ENCODE results near the gene IRX5. TPM values are rescaled to one million over a fixed set of nuclear protein-coding genes. Genes with fewer than 3 reads are reported as not detected.

Gene IRX5
- total and polyA plus RNA-seq, 4 experiments from 2014 or later, result 0.10 TPM; not detected in 3

DNA sequence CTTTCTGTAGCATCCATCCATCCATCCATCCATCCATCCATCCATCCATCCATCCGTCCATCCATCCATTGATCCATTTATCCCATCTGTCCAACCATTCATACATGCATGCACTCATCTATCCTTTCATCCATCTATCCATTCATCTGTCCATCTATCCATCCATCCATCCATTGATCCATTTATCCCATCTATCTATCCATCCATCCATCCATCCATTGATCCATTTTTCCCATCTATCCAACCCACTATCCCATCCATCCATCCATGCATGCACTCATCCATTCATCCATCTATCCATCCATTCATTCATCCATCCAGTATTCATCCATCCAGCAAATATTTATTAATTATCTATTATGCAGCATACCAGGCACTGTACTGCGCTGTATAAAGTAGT, 34.8 kb downstream of the IRX5 start:
- Mint-ChIP-seq H3K9me3 (peaks cover 0 to 4% (median 0%) of the 10 kb centered on the region in 8 donors), H3K27me3 (peaks cover 2 to 8% of the 10 kb centered on the region in 2 donors), H3K36me3 (no peaks in the 10 kb centered on the region), H3K4me3 (no peak overlapping the region), H3K27ac (no peak overlapping the region), H3K4me1 (no peaks in the 10 kb centered on the region)
- H3K9me3 ChIP-seq (ENCODE audit: control insufficient read depth in 1 of 2, low read length in 2 of 2), result no peaks in the 10 kb centered on the region
- POLR2A ChIA-PET (ENCODE audit: partially characterized antibody), result no interaction called here
- CTCF ChIA-PET (ENCODE audit: partially characterized antibody), result no interaction called here
- no peak overlapping the region for H3K4me3 ChIP-seq (ENCODE audit: low read length in 2 of 2)
- no peak for DNase-seq
- intact Hi-C loops (cut with micrococcal nuclease), result no loop called here
- no peaks in the 10 kb centered on the region for H3K4me1 ChIP-seq (ENCODE audit: insufficient read depth, low read length)
- H3K27me3 ChIP-seq (ENCODE audit: insufficient read depth, low read length), result no peaks in the 10 kb centered on the region
- H3K36me3 ChIP-seq (ENCODE audit: insufficient read depth, low read length), result no peaks in the 10 kb centered on the region
- H3K27ac ChIP-seq (ENCODE audit: low read depth, low read length), result no peak overlapping the region

DNA sequence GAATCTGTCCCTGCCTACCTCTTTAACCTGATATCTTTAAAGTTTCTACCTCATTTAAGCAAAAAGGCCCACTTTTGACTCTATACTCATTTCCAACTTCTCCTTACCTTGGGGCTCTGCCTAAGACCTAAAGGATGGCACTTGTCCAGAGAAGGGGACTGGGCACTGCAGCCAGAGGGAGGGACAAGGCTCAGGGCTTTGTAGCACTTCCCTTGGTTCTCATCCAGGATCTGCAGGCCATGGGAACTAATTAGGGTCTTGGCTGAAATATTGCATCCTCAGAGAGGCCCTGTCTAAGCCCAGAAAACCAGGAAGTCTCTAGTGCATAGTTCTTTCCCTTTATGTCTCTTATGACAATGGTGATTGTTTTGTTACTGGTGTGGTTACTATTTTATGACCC, 37.3 kb downstream of the IRX5 start:
- no peak overlapping the region for H3K4me3 Mint-ChIP-seq
- no peak for DNase-seq
- H3K9me3 Mint-ChIP-seq, result peaks cover 0 to 4% (median under 1%) of the 10 kb centered on the region in 8 donors
- no peak overlapping the region for H3K27ac ChIP-seq (ENCODE audit: low read depth, low read length)
- H3K36me3 ChIP-seq (ENCODE audit: insufficient read depth, low read length), result no peaks in the 10 kb centered on the region
- no peak overlapping the region for H3K4me3 ChIP-seq (ENCODE audit: low read length in 2 of 2)
- no peaks in the 10 kb centered on the region for H3K27me3 ChIP-seq (ENCODE audit: insufficient read depth, low read length)
- H3K4me1 Mint-ChIP-seq, result no peaks in the 10 kb centered on the region
- H3K27me3 Mint-ChIP-seq, result peaks cover 2 to 8% of the 10 kb centered on the region in 2 donors
- POLR2A ChIA-PET (ENCODE audit: partially characterized antibody), result no interaction called here
- no peaks in the 10 kb centered on the region for H3K36me3 Mint-ChIP-seq
- intact Hi-C loops (cut with micrococcal nuclease), result no loop called here
- H3K9me3 ChIP-seq (ENCODE audit: control insufficient read depth in 1 of 2, low read length in 2 of 2), result no peaks in the 10 kb centered on the region
- CTCF ChIA-PET (ENCODE audit: partially characterized antibody), result no interaction called here
- no peak overlapping the region for H3K27ac Mint-ChIP-seq
- no peaks in the 10 kb centered on the region for H3K4me1 ChIP-seq (ENCODE audit: insufficient read depth, low read length)

DNA sequence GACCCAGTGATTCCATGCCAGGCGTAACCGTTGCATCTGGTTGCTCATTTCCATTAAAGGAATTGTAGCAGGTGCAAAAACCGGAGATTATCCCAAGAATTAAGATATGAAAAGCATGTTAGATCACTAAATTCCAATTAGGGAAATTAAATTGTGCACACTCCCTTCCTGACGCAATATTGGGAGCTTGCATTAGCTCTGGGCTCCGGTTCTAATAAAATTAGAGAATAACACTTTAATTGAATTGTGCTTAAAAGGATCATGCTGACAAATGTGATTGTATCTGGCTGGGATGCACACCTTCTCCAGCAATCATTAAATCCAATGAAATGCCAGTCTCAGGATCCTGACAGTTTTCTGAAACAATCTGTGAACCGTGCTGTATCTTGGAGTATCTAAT, 38.1 kb downstream of the IRX5 start:
- Mint-ChIP-seq H3K4me1 (no peaks in the 10 kb centered on the region), H3K9me3 (peaks cover 0 to 7% (median under 1%) of the 10 kb centered on the region in 8 donors), H3K27me3 (peaks cover 2 to 8% of the 10 kb centered on the region in 2 donors), H3K36me3 (no peaks in the 10 kb centered on the region), H3K4me3 (no peak overlapping the region), H3K27ac (no peak overlapping the region)
- Histone ChIP-seq H3K27me3 (ENCODE audit: insufficient read depth, low read length) (no peaks in the 10 kb centered on the region), H3K4me3 (ENCODE audit: low read length in 2 of 2) (no peak overlapping the region), H3K4me1 (ENCODE audit: insufficient read depth, low read length) (no peaks in the 10 kb centered on the region), H3K9me3 (ENCODE audit: control insufficient read depth in 1 of 2, low read length in 2 of 2) (no peaks in the 10 kb centered on the region), H3K36me3 (ENCODE audit: insufficient read depth, low read length) (no peaks in the 10 kb centered on the region), H3K27ac (ENCODE audit: low read depth, low read length) (no peak overlapping the region)
- ChIA-PET CTCF (ENCODE audit: partially characterized antibody) (no interaction called here), POLR2A (ENCODE audit: partially characterized antibody) (no interaction called here)
- no peak for DNase-seq
- intact Hi-C loops (cut with micrococcal nuclease), result no loop called here

DNA sequence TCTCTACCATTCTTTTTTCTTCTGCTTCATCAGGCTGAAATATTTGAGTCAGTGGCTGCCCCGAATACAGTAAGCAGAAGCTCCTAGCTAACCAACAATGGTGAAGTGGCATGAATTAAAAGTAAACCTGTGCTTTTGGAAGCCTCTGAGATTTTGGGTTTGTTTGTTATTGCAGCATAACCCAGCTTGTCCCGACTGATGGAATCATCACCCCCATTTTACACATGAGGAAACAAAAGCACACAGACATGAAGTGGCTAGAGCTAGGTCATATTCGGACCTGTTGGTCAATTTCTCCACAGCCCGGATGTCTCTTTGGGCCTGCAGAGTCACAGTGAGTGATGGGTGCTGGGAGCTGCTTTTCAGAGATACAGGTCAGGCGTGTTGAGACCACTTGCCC, 39.4 kb downstream of the IRX5 start:
- Histone ChIP-seq H3K27ac (ENCODE audit: low read depth, low read length) (no peak overlapping the region), H3K27me3 (ENCODE audit: insufficient read depth, low read length) (no peaks in the 10 kb centered on the region), H3K36me3 (ENCODE audit: insufficient read depth, low read length) (no peaks in the 10 kb centered on the region), H3K4me3 (ENCODE audit: low read length in 2 of 2) (no peak overlapping the region), H3K9me3 (ENCODE audit: control insufficient read depth in 1 of 2, low read length in 2 of 2) (no peaks in the 10 kb centered on the region), H3K4me1 (ENCODE audit: insufficient read depth, low read length) (no peaks in the 10 kb centered on the region)
- Mint-ChIP-seq H3K9me3 (peaks cover 0 to 5% (median under 1%) of the 10 kb centered on the region in 8 donors), H3K27ac (no peak overlapping the region), H3K27me3 (peaks cover 2 to 8% of the 10 kb centered on the region in 2 donors), H3K4me1 (no peaks in the 10 kb centered on the region), H3K36me3 (no peaks in the 10 kb centered on the region), H3K4me3 (no peak overlapping the region)
- intact Hi-C loops (cut with micrococcal nuclease), result no loop called here
- CTCF ChIA-PET (ENCODE audit: partially characterized antibody), result no interaction called here
- POLR2A ChIA-PET (ENCODE audit: partially characterized antibody), result no interaction called here
- DNase-seq, result no peak

DNA sequence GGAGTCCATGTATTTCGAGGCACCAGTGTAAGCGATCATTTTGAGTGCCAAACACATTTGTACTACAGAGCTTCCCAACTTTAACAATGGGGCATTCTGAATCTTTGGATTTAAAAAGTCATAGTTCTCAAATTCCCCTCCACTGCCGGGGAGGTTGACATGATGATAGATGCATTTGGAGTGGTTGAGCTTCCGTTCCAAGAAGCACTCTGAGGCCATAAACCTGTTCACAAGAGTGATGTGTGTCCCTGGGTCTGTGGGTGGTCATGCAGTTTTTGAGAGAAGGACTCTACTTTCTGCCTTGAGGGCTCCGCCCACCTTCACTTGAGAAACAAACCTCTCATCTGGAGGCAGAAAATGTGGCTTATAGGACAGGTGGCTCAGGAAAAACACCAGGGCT, 43.7 kb downstream of the IRX5 start:
- Histone ChIP-seq H3K4me1 (ENCODE audit: insufficient read depth, low read length) (no peaks in the 10 kb centered on the region), H3K9me3 (ENCODE audit: control insufficient read depth in 1 of 2, low read length in 2 of 2) (no peaks in the 10 kb centered on the region), H3K4me3 (ENCODE audit: low read length in 2 of 2) (no peak overlapping the region), H3K27me3 (ENCODE audit: insufficient read depth, low read length) (no peaks in the 10 kb centered on the region), H3K36me3 (ENCODE audit: insufficient read depth, low read length) (no peaks in the 10 kb centered on the region), H3K27ac (ENCODE audit: low read depth, low read length) (no peak overlapping the region)
- DNase-seq, result no peak
- H3K4me3 Mint-ChIP-seq, result no peak overlapping the region
- H3K9me3 Mint-ChIP-seq, result peaks cover 0 to 3% (median under 1%) of the 10 kb centered on the region in 8 donors
- no peaks in the 10 kb centered on the region for H3K4me1 Mint-ChIP-seq
- ChIA-PET POLR2A (ENCODE audit: partially characterized antibody) (no interaction called here), CTCF (ENCODE audit: partially characterized antibody) (no interaction called here)
- peaks cover 2 to 3% of the 10 kb centered on the region in 2 donors for H3K27me3 Mint-ChIP-seq
- no peaks in the 10 kb centered on the region for H3K36me3 Mint-ChIP-seq
- H3K27ac Mint-ChIP-seq, result peak overlapping the region in 1 of 7 donors; percentile 27
- intact Hi-C loops (cut with micrococcal nuclease), result no loop called here

DNA sequence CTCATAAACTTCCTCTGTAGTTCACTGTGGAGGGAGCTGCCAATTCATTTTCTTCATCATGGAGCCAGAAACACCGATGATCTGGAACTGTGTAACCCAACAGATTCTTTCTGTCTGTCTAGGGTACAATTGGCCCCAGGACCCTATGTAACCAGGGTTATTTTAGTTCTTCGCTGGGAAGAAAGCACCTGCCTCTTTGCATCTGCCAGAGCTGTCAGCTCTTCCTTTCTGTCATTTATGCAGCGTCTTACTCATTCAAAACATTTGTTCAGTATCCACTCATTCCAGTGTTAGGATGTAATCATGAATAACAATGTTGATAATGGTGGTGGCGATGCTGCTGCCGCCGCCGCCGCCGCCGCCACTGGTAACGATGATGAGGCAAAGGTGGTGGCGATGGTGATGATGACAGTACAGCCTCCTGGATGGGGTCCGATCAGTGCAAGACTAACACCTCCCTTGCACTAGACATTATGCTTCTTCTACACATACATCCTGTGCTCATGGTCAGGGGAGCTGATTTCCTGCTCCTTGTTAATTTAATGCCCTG, 46.1 kb downstream of the IRX5 start:
- no peak overlapping the region for H3K27ac Mint-ChIP-seq
- no peak for DNase-seq
- CTCF ChIA-PET (ENCODE audit: partially characterized antibody), result no interaction called here
- intact Hi-C loops (cut with micrococcal nuclease), result no loop called here
- Histone ChIP-seq H3K36me3 (ENCODE audit: insufficient read depth, low read length) (no peaks in the 10 kb centered on the region), H3K9me3 (ENCODE audit: control insufficient read depth in 1 of 2, low read length in 2 of 2) (no peaks in the 10 kb centered on the region), H3K4me3 (ENCODE audit: low read length in 2 of 2) (no peak overlapping the region), H3K4me1 (ENCODE audit: insufficient read depth, low read length) (no peaks in the 10 kb centered on the region), H3K27ac (ENCODE audit: low read depth, low read length) (no peak overlapping the region), H3K27me3 (ENCODE audit: insufficient read depth, low read length) (no peaks in the 10 kb centered on the region)
- H3K36me3 Mint-ChIP-seq, result no peaks in the 10 kb centered on the region
- peaks cover 0 to 3% (median 0%) of the 10 kb centered on the region in 8 donors for H3K9me3 Mint-ChIP-seq
- no peaks in the 10 kb centered on the region for H3K4me1 Mint-ChIP-seq
- POLR2A ChIA-PET (ENCODE audit: partially characterized antibody), result no interaction called here
- H3K4me3 Mint-ChIP-seq, result no peak overlapping the region
- peaks cover 2% of the 10 kb centered on the region in 2 donors for H3K27me3 Mint-ChIP-seq

DNA sequence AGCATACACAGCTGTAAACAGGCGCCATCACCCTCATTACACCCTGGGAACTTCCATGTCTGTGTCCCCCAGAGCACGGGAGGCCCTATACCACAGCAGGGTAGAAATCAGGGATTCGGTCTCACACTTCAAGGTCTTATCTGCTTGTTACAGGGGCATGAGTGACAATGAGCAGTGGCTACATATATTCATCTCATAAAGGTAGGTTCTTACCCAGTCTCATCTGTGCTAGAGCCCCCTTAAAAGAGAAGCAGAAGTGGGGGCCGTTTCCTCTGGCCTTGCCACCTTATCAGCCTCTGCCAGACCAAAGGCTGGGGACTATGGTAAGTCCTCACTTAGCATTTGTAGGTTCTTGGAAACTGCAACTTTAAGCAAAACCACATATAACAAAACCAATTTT, 46.5 kb downstream of the IRX5 start:
- Mint-ChIP-seq H3K27me3 (peaks cover 2% of the 10 kb centered on the region in 2 donors), H3K27ac (no peak overlapping the region), H3K9me3 (peaks cover 0 to 3% (median 0%) of the 10 kb centered on the region in 8 donors), H3K36me3 (no peaks in the 10 kb centered on the region), H3K4me3 (no peak overlapping the region), H3K4me1 (no peaks in the 10 kb centered on the region)
- Histone ChIP-seq H3K9me3 (ENCODE audit: control insufficient read depth in 1 of 2, low read length in 2 of 2) (no peaks in the 10 kb centered on the region), H3K4me3 (ENCODE audit: low read length in 2 of 2) (no peak overlapping the region), H3K4me1 (ENCODE audit: insufficient read depth, low read length) (no peaks in the 10 kb centered on the region), H3K27me3 (ENCODE audit: insufficient read depth, low read length) (no peaks in the 10 kb centered on the region), H3K36me3 (ENCODE audit: insufficient read depth, low read length) (no peaks in the 10 kb centered on the region), H3K27ac (ENCODE audit: low read depth, low read length) (no peak overlapping the region)
- no peak for DNase-seq
- intact Hi-C loops (cut with micrococcal nuclease), result no loop called here
- ChIA-PET POLR2A (ENCODE audit: partially characterized antibody) (no interaction called here), CTCF (ENCODE audit: partially characterized antibody) (no interaction called here)

DNA sequence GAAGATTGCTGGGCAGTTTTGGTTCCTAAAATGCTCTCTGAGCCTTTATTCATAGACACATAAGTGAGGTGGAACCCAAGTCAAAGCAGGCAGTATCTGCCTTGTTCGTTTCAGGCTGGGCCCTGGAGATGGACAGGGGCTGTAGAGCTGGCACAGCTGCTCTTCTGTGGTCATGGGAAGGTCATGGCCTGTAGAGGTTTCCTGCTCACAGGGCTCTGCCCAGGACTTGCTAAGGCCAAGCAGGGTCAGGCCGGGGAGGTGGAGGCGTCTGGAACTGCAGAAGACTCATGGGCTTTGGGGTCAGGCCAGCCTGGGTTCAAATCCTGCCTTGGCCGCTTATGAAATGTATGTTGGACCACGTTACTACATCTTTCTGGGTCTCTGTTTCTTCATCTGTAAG, 50.2 kb downstream of the IRX5 start:
- POLR2A ChIA-PET (ENCODE audit: partially characterized antibody), result no interaction called here
- no peak for DNase-seq
- H3K27me3 ChIP-seq (ENCODE audit: insufficient read depth, low read length), result no peaks in the 10 kb centered on the region
- H3K9me3 Mint-ChIP-seq, result no peaks in the 10 kb centered on the region
- H3K4me3 Mint-ChIP-seq, result peak overlapping the region in 1 of 8 donors; percentile 15
- no peak overlapping the region for H3K27ac ChIP-seq (ENCODE audit: low read depth, low read length)
- no peak overlapping the region for H3K27ac Mint-ChIP-seq
- H3K4me3 ChIP-seq (ENCODE audit: low read length in 2 of 2), result no peak overlapping the region
- peaks cover 0 to 2% of the 10 kb centered on the region in 2 donors for H3K27me3 Mint-ChIP-seq
- intact Hi-C loops (cut with micrococcal nuclease), result no loop called here
- CTCF ChIA-PET (ENCODE audit: partially characterized antibody), result no interaction called here
- no peaks in the 10 kb centered on the region for H3K9me3 ChIP-seq (ENCODE audit: control insufficient read depth in 1 of 2, low read length in 2 of 2)
- H3K36me3 Mint-ChIP-seq, result no peaks in the 10 kb centered on the region
- no peaks in the 10 kb centered on the region for H3K36me3 ChIP-seq (ENCODE audit: insufficient read depth, low read length)
- H3K4me1 ChIP-seq (ENCODE audit: insufficient read depth, low read length), result no peaks in the 10 kb centered on the region
- H3K4me1 Mint-ChIP-seq, result no peaks in the 10 kb centered on the region
